HUES48 (cell line): ENCODE data around the gene HOMER1.

Experiments used
- H3K27ac ChIP-seq: one replicate; pipeline ENCODE4 v1.7.0; 2013; ENCODE audit warnings: low read depth, low read length, inconsistent platforms
- H3K27me3 ChIP-seq: 2 replicates; pipeline ENCODE4 v1.6.1; 2013; ENCODE audit warnings: mild to moderate bottlenecking, low read length; ENCODE audit not compliant: control insufficient read depth, insufficient read depth
- H3K36me3 ChIP-seq: 2 replicates; pipeline ENCODE4 v1.6.1; 2013; ENCODE audit warnings: low read length; ENCODE audit not compliant: control insufficient read depth, insufficient read depth
- H3K4me1 ChIP-seq: 2 replicates; pipeline ENCODE4 v1.6.1; 2013; ENCODE audit warnings: mild to moderate bottlenecking, low read length; ENCODE audit not compliant: control insufficient read depth, insufficient read depth
- H3K4me3 ChIP-seq: 2 replicates; pipeline ENCODE4 v1.5.1; 2013; ENCODE audit warnings: mild to moderate bottlenecking, low read depth, low read length
- H3K9ac ChIP-seq: 2 replicates; pipeline ENCODE4 v1.6.1; 2013; ENCODE audit warnings: mild to moderate bottlenecking, low read depth, low read length, moderate library complexity
- H3K9me3 ChIP-seq: 2 replicates; pipeline ENCODE4 v1.6.1; 2013; ENCODE audit warnings: low read length; ENCODE audit not compliant: control insufficient read depth, insufficient read depth

HOMER1 gene

DNA sequence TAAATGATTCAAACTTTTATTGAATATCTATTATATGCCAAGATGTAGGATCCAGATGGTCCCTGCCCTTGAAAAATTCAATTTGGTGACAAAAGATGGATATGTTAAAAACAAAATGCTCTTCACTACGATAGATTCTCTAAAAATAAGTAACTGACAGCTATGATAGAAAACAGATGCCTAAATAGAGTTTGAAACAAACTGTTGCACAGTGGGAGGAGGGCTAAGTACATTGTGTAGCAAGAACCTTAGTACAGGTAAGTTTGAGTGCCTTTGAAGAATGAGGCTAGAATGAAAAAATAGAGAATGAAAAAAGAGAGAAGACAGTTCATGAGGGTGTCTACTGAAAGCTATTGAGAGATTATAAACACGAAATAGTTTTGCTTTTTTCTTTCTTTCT lies 54.3 kb downstream of the HOMER1 start:
- Histone ChIP-seq H3K4me3 (no peak overlapping the region), H3K27me3 (no peaks in the 10 kb centered on the region), H3K9ac (no peak overlapping the region), H3K9me3 (no peaks in the 10 kb centered on the region), H3K4me1 (peaks cover 19% of the 10 kb centered on the region), H3K36me3 (peaks cover 13% of the 10 kb centered on the region), H3K27ac (no peak overlapping the region)

- H3K4me3 ChIP-seq = no peak overlapping the region
- no peaks in the 10 kb centered on the region for H3K4me1 ChIP-seq
- H3K9ac ChIP-seq = no peak overlapping the region
- H3K27me3 ChIP-seq = no peaks in the 10 kb centered on the region
- no peaks in the 10 kb centered on the region for H3K9me3 ChIP-seq
- H3K36me3 ChIP-seq = peaks cover 13% of the 10 kb centered on the region
- H3K27ac ChIP-seq = no peak overlapping the region
Measured at GRCh38 chr5:79456890-79457583, 56.9 kb downstream of the HOMER1 start.

GRCh38 chr5:79456400-79456799 lies 57.5 kb downstream of the HOMER1 start:
- Histone ChIP-seq H3K27ac (no peak overlapping the region), H3K36me3 (peaks cover 13% of the 10 kb centered on the region), H3K9me3 (no peaks in the 10 kb centered on the region), H3K9ac (no peak overlapping the region), H3K4me3 (no peak overlapping the region), H3K4me1 (no peaks in the 10 kb centered on the region), H3K27me3 (no peaks in the 10 kb centered on the region)

GRCh38 chr5:79454043-79454442 lies 59.9 kb downstream of the HOMER1 start:
- no peaks in the 10 kb centered on the region for H3K27me3 ChIP-seq
- peaks cover 32% of the 10 kb centered on the region for H3K36me3 ChIP-seq
- no peaks in the 10 kb centered on the region for H3K9me3 ChIP-seq
- H3K27ac ChIP-seq = no peak overlapping the region
- no peaks in the 10 kb centered on the region for H3K4me1 ChIP-seq
- no peak overlapping the region for H3K9ac ChIP-seq
- no peak overlapping the region for H3K4me3 ChIP-seq

DNA sequence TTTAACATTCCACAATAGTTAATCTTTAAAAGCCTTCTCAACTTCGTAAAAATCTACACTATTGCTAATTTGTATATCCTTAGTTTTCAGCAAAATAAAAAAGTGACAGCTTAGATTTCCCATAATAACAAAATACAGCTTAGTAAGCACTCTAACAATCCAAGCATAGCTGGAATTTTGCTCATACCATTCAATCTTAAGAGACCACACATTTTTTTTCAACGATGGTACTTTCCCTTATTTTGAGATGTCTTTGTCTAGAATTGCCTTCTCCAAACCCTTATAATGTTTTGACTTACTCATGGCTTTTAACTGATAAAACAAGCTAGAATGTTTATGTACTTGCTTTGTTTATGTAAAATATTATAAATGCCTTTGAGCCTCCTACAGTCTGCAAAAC lies 65.6 kb downstream of the HOMER1 start:
- Histone ChIP-seq H3K36me3 (peaks cover 41% of the 10 kb centered on the region), H3K27me3 (no peaks in the 10 kb centered on the region), H3K9ac (no peak overlapping the region), H3K4me1 (peaks cover 4% of the 10 kb centered on the region; the same call in 1 of the 2 replicates), H3K4me3 (no peak overlapping the region), H3K9me3 (no peaks in the 10 kb centered on the region), H3K27ac (no peak overlapping the region)

DNA sequence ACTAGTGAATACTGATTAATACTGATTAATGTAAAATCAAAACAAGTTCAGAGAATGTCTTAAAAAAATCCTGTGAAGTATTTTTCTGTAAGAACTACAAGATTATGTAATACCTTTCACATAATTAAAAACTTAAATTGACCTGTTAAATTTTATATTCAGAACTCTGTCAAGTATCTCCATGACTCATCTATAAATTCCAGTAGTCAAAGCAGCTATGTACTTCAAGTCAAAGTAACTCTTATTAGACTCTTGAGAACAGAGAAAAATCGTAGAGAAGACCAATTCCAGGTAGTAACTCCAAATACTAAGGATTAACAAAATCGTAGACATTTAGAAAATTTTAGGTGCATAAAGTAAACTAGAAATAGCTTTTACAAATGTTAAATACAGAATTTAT lies 77.1 kb downstream of the HOMER1 start:
- Histone ChIP-seq H3K27ac (no peak overlapping the region), H3K4me3 (no peak overlapping the region), H3K9ac (no peak overlapping the region), H3K9me3 (no peaks in the 10 kb centered on the region), H3K27me3 (no peaks in the 10 kb centered on the region), H3K4me1 (peaks cover 12% of the 10 kb centered on the region; the same call in 1 of the 2 replicates), H3K36me3 (peaks cover 26% of the 10 kb centered on the region)

GRCh38 chr5:79436224-79436623 lies 77.7 kb downstream of the HOMER1 start:
- Histone ChIP-seq H3K27ac (no peak overlapping the region), H3K27me3 (no peaks in the 10 kb centered on the region), H3K4me3 (no peak overlapping the region), H3K9me3 (no peaks in the 10 kb centered on the region), H3K4me1 (peaks cover 12% of the 10 kb centered on the region; the same call in 1 of the 2 replicates), H3K9ac (no peak overlapping the region), H3K36me3 (peaks cover 29% of the 10 kb centered on the region)

DNA sequence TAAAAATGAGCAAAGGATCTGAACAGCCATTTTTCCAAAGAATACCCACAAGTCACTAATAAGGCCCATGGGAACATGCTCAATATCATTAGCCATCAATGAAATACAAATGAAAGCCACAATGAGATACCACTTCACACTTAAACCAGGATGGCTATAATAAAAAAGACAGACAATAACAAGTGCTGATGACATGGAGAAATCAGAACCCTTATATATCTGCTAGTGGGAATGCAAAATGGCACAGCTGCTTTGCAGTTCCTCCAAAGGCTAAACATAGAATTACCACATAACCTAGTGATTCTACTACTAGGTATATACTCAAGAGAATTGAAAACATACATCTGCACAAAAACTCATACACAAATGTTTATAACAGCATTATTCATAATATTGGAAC lies 83.7 kb downstream of the HOMER1 start:
- no peak overlapping the region for H3K27ac ChIP-seq
- peaks cover 7% of the 10 kb centered on the region; the same call in 1 of the 2 replicates for H3K4me1 ChIP-seq
- H3K27me3 ChIP-seq = no peaks in the 10 kb centered on the region
- no peak overlapping the region for H3K4me3 ChIP-seq
- H3K9ac ChIP-seq = no peak overlapping the region
- peaks cover 9% of the 10 kb centered on the region for H3K36me3 ChIP-seq
- H3K9me3 ChIP-seq = no peaks in the 10 kb centered on the region

DNA sequence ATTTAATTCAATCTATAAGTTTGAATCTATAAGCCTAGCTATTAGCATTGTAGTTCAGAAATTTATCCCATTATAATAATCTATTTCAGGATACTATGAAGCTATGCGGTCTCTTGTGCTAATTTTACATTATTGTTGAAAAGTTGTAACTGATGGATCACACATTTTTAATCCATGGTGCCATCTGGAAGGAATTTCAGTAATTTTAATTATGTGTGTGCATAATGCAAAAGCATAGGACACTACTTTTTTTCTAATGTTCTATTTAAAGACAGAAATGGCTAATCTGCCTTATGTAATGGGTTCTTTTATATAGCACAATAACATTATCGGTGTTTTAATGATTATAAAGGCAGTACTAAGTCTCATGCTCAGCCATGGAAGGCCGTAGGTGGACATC lies 90.6 kb downstream of the HOMER1 start:
- no peak overlapping the region for H3K27ac ChIP-seq

GRCh38 chr5:79420248-79420647 lies 93.7 kb downstream of the HOMER1 start:
- H3K27ac ChIP-seq = no peak overlapping the region
- 0 out of 2 replicates have a peak, but pooled peaks cover 3% of the 10 kb centered on the region for H3K4me1 ChIP-seq
- no peak overlapping the region for H3K9ac ChIP-seq
- H3K4me3 ChIP-seq = no peak overlapping the region
- H3K9me3 ChIP-seq = no peaks in the 10 kb centered on the region
- peaks cover 9% of the 10 kb centered on the region for H3K36me3 ChIP-seq
- H3K27me3 ChIP-seq = no peaks in the 10 kb centered on the region

More for the DNA sequence above, 90.6 kb downstream of the HOMER1 start:
- no peaks in the 10 kb centered on the region for H3K9me3 ChIP-seq
- H3K9ac ChIP-seq = no peak overlapping the region
- peaks cover 7% of the 10 kb centered on the region; the same call in 1 of the 2 replicates for H3K36me3 ChIP-seq
- no peaks in the 10 kb centered on the region for H3K4me1 ChIP-seq
- no peaks in the 10 kb centered on the region for H3K27me3 ChIP-seq
- H3K4me3 ChIP-seq = no peak overlapping the region

DNA sequence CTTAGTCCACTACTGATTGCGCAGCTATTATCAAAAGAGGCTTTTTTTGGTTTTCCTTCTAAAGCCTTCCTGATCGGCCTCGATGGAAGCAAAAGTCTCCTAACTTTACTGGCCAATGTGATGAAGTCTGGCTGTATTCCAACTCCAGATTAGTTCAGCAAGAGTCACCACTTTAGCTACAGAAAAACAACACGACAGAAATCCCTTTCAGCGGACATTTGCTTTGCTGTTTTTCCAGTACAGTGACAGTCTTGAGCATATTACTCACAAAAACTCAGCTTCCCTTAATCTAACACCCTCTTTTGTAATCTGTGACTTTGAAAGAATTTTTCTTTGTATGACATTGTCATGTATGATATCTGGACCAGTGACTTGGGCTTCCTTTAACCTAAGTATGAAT lies 95.7 kb downstream of the HOMER1 start:
- H3K27ac ChIP-seq = no peak overlapping the region
- H3K36me3 ChIP-seq = peaks cover 5% of the 10 kb centered on the region; the same call in 1 of the 2 replicates
- H3K9ac ChIP-seq = no peak overlapping the region
- H3K9me3 ChIP-seq = no peaks in the 10 kb centered on the region
- no peak overlapping the region for H3K4me3 ChIP-seq
- no peaks in the 10 kb centered on the region for H3K27me3 ChIP-seq
- H3K4me1 ChIP-seq = 0 out of 2 replicates have a peak, but pooled peaks cover 3% of the 10 kb centered on the region
